Endothelial cell of umbilical vein (primary cell): ENCODE measurements around the gene NXT1. TPM values are rescaled to one million over a fixed set of nuclear protein-coding genes. Genes with fewer than 3 reads are reported as not detected.

Source experiments
- BruUV-seq: library from RNA; stranded (reverse); fragments of 400-500 nt; replicated peaks from 2 replicates; lab custom pipeline; 2021; lab: Mats Ljungman, UMichigan
- CTCF ChIA-PET: fragments of 300-600, 350-600 bp; sonication (Branson Sonifier 250); formaldehyde crosslinking; loops from one replicate; lab custom pipeline; 2021; ENCODE audit warnings: antibody characterized with exemption, inconsistent platforms; lab: Charles Lee
- POLR2A ChIA-PET: fragments of 300-600, 350-600 bp; sonication (Branson Sonifier 250); formaldehyde crosslinking; loops from one replicate; lab custom pipeline; 2021; ENCODE audit warnings: antibody characterized with exemption, inconsistent platforms; lab: Charles Lee
- DNase-seq: peaks from one replicate; pipeline ENCODE4 v3.0.0-alpha.2; 2011; ENCODE audit warnings: low read depth, low spot score
- FAIRE-seq: peaks from 2 replicates; lab custom pipeline; 2011; peaks lifted over from hg19 to GRCh38; lab: Jason Lieb, UNC
- H2AFZ ChIP-seq: 2 replicates; pipeline ENCODE4 v1.6.0; 2012; ENCODE audit warnings: low read depth, low read length, control low read depth, inconsistent platforms
- H3K27ac ChIP-seq: 2 replicates; pipeline ENCODE4 v1.5.1; 2011; ENCODE audit warnings: low read depth, mild to moderate bottlenecking, control low read depth, low read length, moderate library complexity; ENCODE audit not compliant: insufficient read depth
- H3K27me3 ChIP-seq, 2 experiments: 2 replicates each; pipeline versions ENCODE4 v1.6.0 to v1.6.1; 2011; ENCODE audit warnings: low read length in 2 of 2, mixed read lengths in 1 of 2; ENCODE audit not compliant: control insufficient read depth in 2 of 2, insufficient read depth in 2 of 2
- H3K36me3 ChIP-seq, 2 experiments: 2 replicates in 1 of 2; 3 replicates in 1 of 2; pipeline ENCODE4 v1.5.1; 2011; ENCODE audit warnings: low read length in 2 of 2, mild to moderate bottlenecking in 1 of 2, moderate library complexity in 1 of 2; ENCODE audit not compliant: control insufficient read depth in 2 of 2, insufficient read depth in 2 of 2; ENCODE audit errors: extremely low read depth in 1 of 2
- H3K4me1 ChIP-seq: 3 replicates; pipeline ENCODE4 v1.5.1; 2011; ENCODE audit warnings: mild to moderate bottlenecking, low read length; ENCODE audit not compliant: control insufficient read depth, insufficient read depth; ENCODE audit errors: extremely low read depth
- H3K4me2 ChIP-seq: 2 replicates; pipeline ENCODE4 v1.6.1; 2011; ENCODE audit warnings: low read length, control low read depth, mixed read lengths; ENCODE audit not compliant: insufficient read depth
- H3K4me3 ChIP-seq, 3 experiments: fragments of 200-600 bp in 1 of 3; sonication (generic), shearing (Covaris generic) in 1 of 3; replicated peaks in 1 of 3; 2 replicates each; pipeline ENCODE4 v1.5.1; 2011 to 2016; ENCODE audit warnings: control low read depth in 3 of 3, low read length in 3 of 3, mild to moderate bottlenecking in 2 of 3, inconsistent platforms in 1 of 3, low read depth in 1 of 3, moderate library complexity in 1 of 3; ENCODE audit not compliant: insufficient read depth in 1 of 3
- H3K79me2 ChIP-seq: 2 replicates; pipeline ENCODE4 v1.6.0; 2012; ENCODE audit warnings: low read length, inconsistent platforms; ENCODE audit not compliant: control insufficient read depth, insufficient read depth
- H3K9ac ChIP-seq: replicated peaks from 2 replicates; pipeline ENCODE3; 2011; ENCODE audit warnings: low read length, control low read depth; ENCODE audit not compliant: insufficient read depth; ENCODE audit errors: extremely low read depth
- H3K9me1 ChIP-seq: replicated peaks from 3 replicates; pipeline ENCODE4 v1.6.0; 2011; ENCODE audit warnings: mild to moderate bottlenecking, low read length; ENCODE audit not compliant: control insufficient read depth, insufficient read depth; ENCODE audit errors: extremely low read depth
- H3K9me3 ChIP-seq: replicated peaks from 2 replicates; pipeline ENCODE4 v1.5.1; 2012; ENCODE audit warnings: low read length, inconsistent platforms; ENCODE audit not compliant: control insufficient read depth, insufficient read depth
- H4K20me1 ChIP-seq: replicated peaks from 2 replicates; pipeline ENCODE3; 2011; ENCODE audit warnings: mild to moderate bottlenecking, low read length; ENCODE audit not compliant: control insufficient read depth, insufficient read depth; ENCODE audit errors: extremely low read depth
- EZH2 ChIP-seq: IDR thresholded peaks from 2 replicates; pipeline ENCODE4 v1.6.1; 2012; ENCODE audit warnings: borderline replicate concordance, low read depth, mild to moderate bottlenecking, moderate library complexity, low read length, inconsistent platforms; ENCODE audit not compliant: severe bottlenecking
- FOS ChIP-seq: IDR thresholded peaks from 2 replicates; pipeline ENCODE4 v1.6.1; 2011; ENCODE audit warnings: mild to moderate bottlenecking, low read length, moderate library complexity, borderline replicate concordance; ENCODE audit not compliant: insufficient read depth
- GATA2 ChIP-seq: IDR thresholded peaks from 2 replicates; pipeline ENCODE4 v1.7.0; 2011; ENCODE audit warnings: low read depth, mild to moderate bottlenecking, moderate library complexity, mixed read lengths, low read length; ENCODE audit not compliant: insufficient read length, insufficient read depth
- JUN ChIP-seq: IDR thresholded peaks from 2 replicates; pipeline ENCODE4 v1.6.1; 2011; ENCODE audit warnings: borderline replicate concordance, low read depth; ENCODE audit not compliant: insufficient read length, insufficient read depth
- MAX ChIP-seq: IDR thresholded peaks from 2 replicates; pipeline ENCODE4 v1.6.1; 2011; ENCODE audit not compliant: insufficient read depth, insufficient read length
- MYC ChIP-seq: IDR thresholded peaks from one replicate; pipeline ENCODE4 v1.6.1; 2011; ENCODE audit warnings: mild to moderate bottlenecking, low read depth, low read length
- POLR2A ChIP-seq: IDR thresholded peaks from 2 replicates; pipeline ENCODE4 v1.6.1; 2012; ENCODE audit warnings: low read depth, mild to moderate bottlenecking, control low read depth, low read length
- POLR2AphosphoS5 ChIP-seq: IDR thresholded peaks from 2 replicates; pipeline ENCODE4 v1.6.1; 2012; ENCODE audit warnings: low read depth, mild to moderate bottlenecking, control low read depth, low read length, moderate library complexity; ENCODE audit not compliant: insufficient read depth
- dilution Hi-C: fragments of 300-500 bp; cut with MboI; formaldehyde crosslinking; loops from one replicate; pipeline ENCODE4 v1.15.0; 2019; ENCODE audit warnings: low sequenced_read_pairs; ENCODE audit not compliant: extremely low pct_ligation_motif_present
- intact Hi-C: fragments of 100-400 bp; cut with micrococcal nuclease; formaldehyde crosslinking; loops from one replicate; pipeline ENCODE4 v1.10.0; 2022
- polyA plus RNA-seq, 4 experiments: library from polyadenylated mRNA; depleted of rRNA in 3 of 4; stranded (reverse) in 3 of 4; unstranded in 1 of 4; fragments of >200 nt; gene quantifications; 2 replicates each; pipeline versions ENCODE4 v1.2.1 to v1.2.3, GENCODE V29; 2011 to 2012; ENCODE audit warnings: missing spikeins in 1 of 4
- total RNA-seq: library from RNA; stranded (reverse); gene quantifications from 2 replicates; pipeline ENCODE4 v1.2.3, GENCODE V29; 2021
- TF ChIP-seq, protein P1 (sequence below), 2 donors: IDR thresholded peaks; 1 replicate in 1 of 2; 2 replicates in 1 of 2; pipeline ENCODE4 v1.5.1; 2011; ENCODE audit warnings: low read length in 2 of 2, mild to moderate bottlenecking in 2 of 2, moderate library complexity in 2 of 2, control low read depth in 1 of 2, inconsistent platforms in 1 of 2, low read depth in 1 of 2; ENCODE audit not compliant: insufficient read depth in 1 of 2; ENCODE audit errors: extremely low read depth in 1 of 2

The NXT1 gene
- total and polyA plus RNA-seq, 2 donors (not counting 3 experiments of a cell fraction or from before 2014, with no cell fraction given) = 27.1 to 39.2 TPM

DNA sequence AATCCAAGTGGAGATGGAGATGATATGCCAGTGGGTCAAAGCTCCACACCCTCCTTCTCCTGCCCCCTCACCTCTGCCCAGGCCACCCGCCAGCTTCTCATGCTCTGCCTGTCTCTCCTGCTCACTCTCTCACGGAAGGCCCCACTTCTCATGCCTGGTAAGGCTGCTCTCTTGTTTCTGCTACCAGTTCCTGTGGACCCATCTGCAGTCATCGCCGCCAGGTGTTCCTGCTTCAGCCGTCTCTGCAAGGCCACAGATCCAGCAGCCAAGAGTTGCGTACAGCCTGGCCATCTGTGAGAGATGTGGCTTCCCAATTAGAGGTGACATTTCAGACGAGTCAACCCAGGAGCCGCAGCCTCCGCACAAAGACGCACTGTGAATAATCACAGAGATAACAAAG lies 40.8 kb upstream of the NXT1 start:
- no peaks in the 10 kb centered on the region for H3K9me1 ChIP-seq
- H3K27me3 ChIP-seq = peaks cover 0 to 2% of the 10 kb centered on the region in 2 experiments
- H3K9me3 ChIP-seq = no peaks in the 10 kb centered on the region
- H3K79me2 ChIP-seq = no peaks in the 10 kb centered on the region
- no peak overlapping the region for H3K4me2 ChIP-seq
- DNase-seq (no peak), FAIRE-seq (no peak)
- no TSS peak for BruUV-seq
- H3K36me3 ChIP-seq = no peaks in the 10 kb centered on the region
- H3K4me1 ChIP-seq = no peaks in the 10 kb centered on the region
- intact Hi-C loops (no loop called here), dilution Hi-C loops (no loop called here)
- H3K4me3 ChIP-seq = no peak overlapping the region
- no peak overlapping the region for H3K9ac ChIP-seq
- POLR2A ChIA-PET = no interaction called here
- no peak overlapping the region for H3K27ac ChIP-seq
- no peak overlapping the region for H2AFZ ChIP-seq
- H4K20me1 ChIP-seq = no peaks in the 10 kb centered on the region
- CTCF ChIA-PET = interaction anchor here (1.0 kb wide), 1 partner anchor 75 kb away, joined by 4 read pairs; no protein-coding TSS in a partner anchor
- TF ChIP-seq EZH2 (no peak), GATA2 (no peak), JUN (no peak), MAX (no peak), POLR2AphosphoS5 (no peak), FOS (no peak), POLR2A (no peak), MYC (no peak)
- TF ChIP-seq, protein P1, sequence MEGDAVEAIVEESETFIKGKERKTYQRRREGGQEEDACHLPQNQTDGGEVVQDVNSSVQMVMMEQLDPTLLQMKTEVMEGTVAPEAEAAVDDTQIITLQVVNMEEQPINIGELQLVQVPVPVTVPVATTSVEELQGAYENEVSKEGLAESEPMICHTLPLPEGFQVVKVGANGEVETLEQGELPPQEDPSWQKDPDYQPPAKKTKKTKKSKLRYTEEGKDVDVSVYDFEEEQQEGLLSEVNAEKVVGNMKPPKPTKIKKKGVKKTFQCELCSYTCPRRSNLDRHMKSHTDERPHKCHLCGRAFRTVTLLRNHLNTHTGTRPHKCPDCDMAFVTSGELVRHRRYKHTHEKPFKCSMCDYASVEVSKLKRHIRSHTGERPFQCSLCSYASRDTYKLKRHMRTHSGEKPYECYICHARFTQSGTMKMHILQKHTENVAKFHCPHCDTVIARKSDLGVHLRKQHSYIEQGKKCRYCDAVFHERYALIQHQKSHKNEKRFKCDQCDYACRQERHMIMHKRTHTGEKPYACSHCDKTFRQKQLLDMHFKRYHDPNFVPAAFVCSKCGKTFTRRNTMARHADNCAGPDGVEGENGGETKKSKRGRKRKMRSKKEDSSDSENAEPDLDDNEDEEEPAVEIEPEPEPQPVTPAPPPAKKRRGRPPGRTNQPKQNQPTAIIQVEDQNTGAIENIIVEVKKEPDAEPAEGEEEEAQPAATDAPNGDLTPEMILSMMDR (IDR thresholded peaks at IDR 0.05; ENCODE audit: extremely low read depth in 1 of 2, insufficient read depth in 1 of 2, low read depth in 1 of 2, low read length in 2 of 2) = no peak
